SK-N-SH treated with all-trans-retinoic acid at 6 μM for 48 hours (cell line): ENCODE measurements around the gene FCHSD2.

Experiments
- ATAC-seq: fragments of 200-7000 bp; cut with Tn5 transposase; 3 replicates; pipeline ENCODE4 v1.9.1; 2020; ENCODE audit warnings: mild to moderate bottlenecking, moderate library complexity
- BACH2 ChIP-seq: fragments of 250-450 bp; sonication (Bioruptor Pico); IDR thresholded peaks from 2 replicates; pipeline ENCODE4 v1.9.0; 2021; ENCODE audit warnings: mild to moderate bottlenecking, borderline replicate concordance
- CSDC2 ChIP-seq: fragments of 250-450 bp; sonication (Bioruptor Pico); IDR thresholded peaks from 2 replicates; pipeline ENCODE4 v1.5.0; 2020; ENCODE audit warnings: mild to moderate bottlenecking, moderate library complexity
- ESRRG ChIP-seq: fragments of 250-450 bp; sonication (Bioruptor Pico); IDR thresholded peaks from 2 replicates; pipeline ENCODE4 v1.6.1; 2021; ENCODE audit warnings: mild to moderate bottlenecking
- GLIS3 ChIP-seq: fragments of 250-450 bp; sonication (Bioruptor Pico); IDR thresholded peaks from 2 replicates; pipeline ENCODE4 v1.5.0; 2020; ENCODE audit warnings: mild to moderate bottlenecking, moderate library complexity
- ISL1 ChIP-seq: fragments of 250-450 bp; sonication (Bioruptor Pico); IDR thresholded peaks from 2 replicates; pipeline ENCODE4 v2.1.2; 2022; ENCODE audit warnings: mild to moderate bottlenecking, moderate library complexity
- OSR1 ChIP-seq: fragments of 250-450 bp; sonication (Bioruptor Pico); IDR thresholded peaks from 2 replicates; pipeline ENCODE4 v1.8.0; 2022; ENCODE audit warnings: moderate library complexity, mild to moderate bottlenecking, inconsistent platforms
- PPARA ChIP-seq: fragments of 250-450 bp; sonication (Bioruptor Pico); IDR thresholded peaks from 2 replicates; pipeline ENCODE4 v1.5.0; 2020; ENCODE audit warnings: mild to moderate bottlenecking, borderline replicate concordance
- TCF4 ChIP-seq: fragments of 250-450 bp; sonication (Bioruptor Pico); IDR thresholded peaks from 2 replicates; pipeline ENCODE4 v1.8.0; 2021; ENCODE audit warnings: mild to moderate bottlenecking, moderate library complexity, borderline replicate concordance
- TOX ChIP-seq: fragments of 250-450 bp; sonication (Bioruptor Pico); IDR thresholded peaks from 2 replicates; pipeline ENCODE4 v1.8.0; 2021; ENCODE audit warnings: mild to moderate bottlenecking, moderate library complexity, borderline replicate concordance
- ZC3H10 ChIP-seq: fragments of 250-450 bp; sonication (Bioruptor Pico); IDR thresholded peaks from 2 replicates; pipeline ENCODE4 v1.5.1; 2021; ENCODE audit warnings: mild to moderate bottlenecking, moderate library complexity
- ZFP3 ChIP-seq: fragments of 250-450 bp; sonication (Bioruptor Pico); IDR thresholded peaks from 2 replicates; pipeline ENCODE4 v1.5.0; 2020; ENCODE audit warnings: mild to moderate bottlenecking, moderate library complexity
- ZFP30 ChIP-seq: fragments of 450-650 bp; formaldehyde crosslinking; IDR thresholded peaks from 2 replicates; pipeline ENCODE4 v1.5.0; 2022; ENCODE audit warnings: mild to moderate bottlenecking, moderate library complexity
- ZNF565 ChIP-seq: fragments of 450-650 bp; formaldehyde crosslinking; conservative IDR thresholded peaks from 2 replicates; pipeline ENCODE4 v1.5.0; 2020; ENCODE audit warnings: low read depth, mild to moderate bottlenecking, moderate library complexity
- ZNF70 ChIP-seq: fragments of 450-650 bp; formaldehyde crosslinking; IDR thresholded peaks from 2 replicates; pipeline ENCODE4 v1.5.0; 2020; ENCODE audit warnings: mild to moderate bottlenecking, moderate library complexity
- ZNF8 ChIP-seq: fragments of 450-650 bp; formaldehyde crosslinking; IDR thresholded peaks from 2 replicates; pipeline ENCODE4 v1.5.0; 2020; ENCODE audit warnings: mild to moderate bottlenecking, moderate library complexity
- TF ChIP-seq, protein P1 (sequence below): fragments of 250-450 bp; sonication (Bioruptor Pico); IDR thresholded peaks from 2 replicates; pipeline ENCODE4 v1.5.1; 2020; ENCODE audit warnings: low read depth, mild to moderate bottlenecking, moderate library complexity
- TF ChIP-seq, protein P2 (sequence below): fragments of 250-450 bp; sonication (Bioruptor Pico); IDR thresholded peaks from 2 replicates; pipeline ENCODE4 v1.8.0; 2020; ENCODE audit warnings: mild to moderate bottlenecking, moderate library complexity, borderline replicate concordance
- TF ChIP-seq, protein P3 (sequence below): fragments of 250-450 bp; sonication (Bioruptor Pico); IDR thresholded peaks from 2 replicates; pipeline ENCODE4 v1.8.0; 2021; ENCODE audit warnings: low read depth, mild to moderate bottlenecking, moderate library complexity, borderline replicate concordance
- TF ChIP-seq, protein P4 (sequence below): fragments of 250-450 bp; sonication (Bioruptor Pico); IDR thresholded peaks from 2 replicates; pipeline ENCODE4 v1.5.0; 2020; ENCODE audit warnings: mild to moderate bottlenecking, moderate library complexity
- TF ChIP-seq, protein P5 (sequence below): fragments of 250-450 bp; sonication (Bioruptor Pico); IDR thresholded peaks from 2 replicates; pipeline ENCODE4 v1.5.1; 2021; ENCODE audit warnings: mild to moderate bottlenecking, moderate library complexity

The FCHSD2 gene

DNA sequence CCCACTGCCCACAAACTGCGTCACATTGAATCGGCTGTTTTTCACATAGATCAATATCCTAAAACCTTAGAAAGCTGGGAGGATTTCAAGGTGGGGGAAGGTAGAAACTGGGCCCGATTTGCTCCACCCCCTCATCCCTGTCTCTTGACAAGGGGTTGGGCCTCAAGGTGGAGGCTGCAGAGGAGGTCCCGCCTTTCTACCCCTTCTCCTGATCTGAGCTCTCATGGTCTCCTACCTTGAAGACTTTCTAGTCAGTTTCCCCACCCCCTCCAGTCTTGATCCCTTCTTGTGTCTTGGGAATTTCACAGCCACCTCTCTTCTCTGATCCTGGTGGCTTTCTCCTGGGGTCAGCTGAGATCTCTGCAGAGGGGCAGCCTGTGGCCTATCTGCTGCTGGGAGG lies 343.8 kb downstream of the FCHSD2 start:
- TF ChIP-seq CSDC2 = no peak
- no peak for ATAC-seq

DNA sequence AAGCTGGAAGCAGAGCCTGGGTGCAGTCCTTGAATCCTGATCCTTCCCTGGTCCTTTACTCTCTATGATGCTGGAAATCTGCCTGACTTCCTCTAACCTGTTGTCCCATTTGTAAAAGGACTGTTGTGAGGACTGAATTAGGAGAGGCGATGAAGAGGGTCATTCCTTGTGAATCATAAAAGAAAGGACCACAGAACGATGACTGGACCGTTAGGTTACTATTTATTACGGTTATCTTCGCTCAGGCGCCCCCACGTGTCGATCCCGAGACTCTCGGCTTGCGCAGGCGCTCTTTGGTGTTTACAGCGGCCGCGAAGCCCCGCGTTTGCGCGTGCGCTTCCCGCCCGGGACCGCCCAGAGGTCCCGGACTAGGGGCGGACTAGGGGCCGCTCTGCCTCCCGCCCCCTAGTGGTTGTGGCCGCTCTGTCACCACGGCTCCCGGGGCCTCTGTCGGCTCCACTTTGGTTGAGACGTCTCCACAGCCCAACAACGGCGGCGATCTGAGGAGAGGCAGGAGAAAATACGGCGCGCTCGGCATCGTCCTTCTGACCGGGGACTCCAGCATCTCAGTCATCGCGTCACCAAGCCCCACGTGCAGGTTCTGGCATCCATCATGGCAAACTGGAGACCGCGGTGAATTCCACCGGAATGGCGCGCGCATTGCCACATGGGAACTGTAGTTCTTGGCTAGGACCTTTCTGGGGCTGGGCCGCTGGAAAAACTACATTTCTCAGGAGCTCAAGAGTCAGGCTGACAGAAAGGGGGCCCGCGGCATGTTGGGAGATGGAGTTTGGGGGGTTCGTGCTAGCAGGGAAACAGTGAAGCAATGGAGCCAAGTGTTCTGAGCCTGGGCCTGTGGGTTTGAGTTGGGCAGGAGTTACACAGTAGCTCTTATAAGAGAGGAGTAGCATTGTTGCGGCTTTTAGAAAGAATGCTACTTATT lies 348.4 kb downstream of the FCHSD2 start, which contains the start of gene STARD10:
Gene STARD10 (minus strand): TSS at position 623 of the 943 bp plus-strand sequence. CDS start 12,866 bp downstream, outside the sequence.
- ATAC-seq = peak; percentile 96
- TF ChIP-seq GLIS3 (no peak), TCF4 (peak; percentile 52; the same call in 1 of the 2 replicates)
- TF ChIP-seq, protein P1, sequence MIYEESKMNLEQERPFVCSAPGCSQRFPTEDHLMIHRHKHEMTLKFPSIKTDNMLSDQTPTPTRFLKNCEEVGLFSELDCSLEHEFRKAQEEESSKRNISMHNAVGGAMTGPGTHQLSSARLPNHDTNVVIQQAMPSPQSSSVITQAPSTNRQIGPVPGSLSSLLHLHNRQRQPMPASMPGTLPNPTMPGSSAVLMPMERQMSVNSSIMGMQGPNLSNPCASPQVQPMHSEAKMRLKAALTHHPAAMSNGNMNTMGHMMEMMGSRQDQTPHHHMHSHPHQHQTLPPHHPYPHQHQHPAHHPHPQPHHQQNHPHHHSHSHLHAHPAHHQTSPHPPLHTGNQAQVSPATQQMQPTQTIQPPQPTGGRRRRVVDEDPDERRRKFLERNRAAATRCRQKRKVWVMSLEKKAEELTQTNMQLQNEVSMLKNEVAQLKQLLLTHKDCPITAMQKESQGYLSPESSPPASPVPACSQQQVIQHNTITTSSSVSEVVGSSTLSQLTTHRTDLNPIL = no peak

DNA sequence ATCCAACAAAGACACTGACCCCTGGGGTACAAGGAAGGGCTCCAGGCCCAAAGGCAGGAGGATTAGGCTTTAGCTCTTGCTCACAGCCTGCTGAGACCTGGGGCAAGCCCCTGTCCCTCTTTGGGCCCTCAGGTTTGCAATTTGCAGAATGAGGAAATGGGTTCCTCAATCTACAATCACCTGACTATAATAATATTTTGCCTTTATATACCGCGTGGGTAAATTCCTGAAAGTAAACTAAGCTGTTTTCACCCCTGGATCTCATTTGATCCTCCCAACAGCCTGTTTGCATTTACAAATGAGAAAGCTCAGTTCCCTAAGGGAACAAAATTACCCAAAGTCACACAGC lies 349.1 kb downstream of the FCHSD2 start:
- no peak for ATAC-seq
- TF ChIP-seq TOX (CRISPR knock-in tag) (no peak), ISL1 (no peak), ZNF8 (CRISPR knock-in tag) (no peak), ZFP3 (CRISPR knock-in tag) (no peak), BACH2 (CRISPR knock-in tag) (no peak), OSR1 (CRISPR knock-in tag) (no peak), TCF4 (no peak), ZNF565 (CRISPR knock-in tag) (no peak), ZFP30 (CRISPR knock-in tag) (no peak), CSDC2 (no peak), ESRRG (no peak), PPARA (CRISPR knock-in tag) (no peak), ZNF70 (CRISPR knock-in tag) (no peak), GLIS3 (no peak), ZC3H10 (CRISPR knock-in tag) (no peak)
- TF ChIP-seq, protein P2, sequence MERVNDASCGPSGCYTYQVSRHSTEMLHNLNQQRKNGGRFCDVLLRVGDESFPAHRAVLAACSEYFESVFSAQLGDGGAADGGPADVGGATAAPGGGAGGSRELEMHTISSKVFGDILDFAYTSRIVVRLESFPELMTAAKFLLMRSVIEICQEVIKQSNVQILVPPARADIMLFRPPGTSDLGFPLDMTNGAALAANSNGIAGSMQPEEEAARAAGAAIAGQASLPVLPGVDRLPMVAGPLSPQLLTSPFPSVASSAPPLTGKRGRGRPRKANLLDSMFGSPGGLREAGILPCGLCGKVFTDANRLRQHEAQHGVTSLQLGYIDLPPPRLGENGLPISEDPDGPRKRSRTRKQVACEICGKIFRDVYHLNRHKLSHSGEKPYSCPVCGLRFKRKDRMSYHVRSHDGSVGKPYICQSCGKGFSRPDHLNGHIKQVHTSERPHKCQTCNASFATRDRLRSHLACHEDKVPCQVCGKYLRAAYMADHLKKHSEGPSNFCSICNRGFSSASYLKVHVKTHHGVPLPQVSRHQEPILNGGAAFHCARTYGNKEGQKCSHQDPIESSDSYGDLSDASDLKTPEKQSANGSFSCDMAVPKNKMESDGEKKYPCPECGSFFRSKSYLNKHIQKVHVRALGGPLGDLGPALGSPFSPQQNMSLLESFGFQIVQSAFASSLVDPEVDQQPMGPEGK (CRISPR knock-in tag) = no peak
- TF ChIP-seq, protein P1 = no peak
- TF ChIP-seq, protein P3, sequence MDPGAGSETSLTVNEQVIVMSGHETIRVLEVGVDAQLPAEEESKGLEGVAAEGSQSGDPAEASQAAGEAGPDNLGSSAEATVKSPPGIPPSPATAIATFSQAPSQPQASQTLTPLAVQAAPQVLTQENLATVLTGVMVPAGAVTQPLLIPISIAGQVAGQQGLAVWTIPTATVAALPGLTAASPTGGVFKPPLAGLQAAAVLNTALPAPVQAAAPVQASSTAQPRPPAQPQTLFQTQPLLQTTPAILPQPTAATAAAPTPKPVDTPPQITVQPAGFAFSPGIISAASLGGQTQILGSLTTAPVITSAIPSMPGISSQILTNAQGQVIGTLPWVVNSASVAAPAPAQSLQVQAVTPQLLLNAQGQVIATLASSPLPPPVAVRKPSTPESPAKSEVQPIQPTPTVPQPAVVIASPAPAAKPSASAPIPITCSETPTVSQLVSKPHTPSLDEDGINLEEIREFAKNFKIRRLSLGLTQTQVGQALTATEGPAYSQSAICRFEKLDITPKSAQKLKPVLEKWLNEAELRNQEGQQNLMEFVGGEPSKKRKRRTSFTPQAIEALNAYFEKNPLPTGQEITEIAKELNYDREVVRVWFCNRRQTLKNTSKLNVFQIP (CRISPR knock-in tag) = no peak
- TF ChIP-seq, protein P4, sequence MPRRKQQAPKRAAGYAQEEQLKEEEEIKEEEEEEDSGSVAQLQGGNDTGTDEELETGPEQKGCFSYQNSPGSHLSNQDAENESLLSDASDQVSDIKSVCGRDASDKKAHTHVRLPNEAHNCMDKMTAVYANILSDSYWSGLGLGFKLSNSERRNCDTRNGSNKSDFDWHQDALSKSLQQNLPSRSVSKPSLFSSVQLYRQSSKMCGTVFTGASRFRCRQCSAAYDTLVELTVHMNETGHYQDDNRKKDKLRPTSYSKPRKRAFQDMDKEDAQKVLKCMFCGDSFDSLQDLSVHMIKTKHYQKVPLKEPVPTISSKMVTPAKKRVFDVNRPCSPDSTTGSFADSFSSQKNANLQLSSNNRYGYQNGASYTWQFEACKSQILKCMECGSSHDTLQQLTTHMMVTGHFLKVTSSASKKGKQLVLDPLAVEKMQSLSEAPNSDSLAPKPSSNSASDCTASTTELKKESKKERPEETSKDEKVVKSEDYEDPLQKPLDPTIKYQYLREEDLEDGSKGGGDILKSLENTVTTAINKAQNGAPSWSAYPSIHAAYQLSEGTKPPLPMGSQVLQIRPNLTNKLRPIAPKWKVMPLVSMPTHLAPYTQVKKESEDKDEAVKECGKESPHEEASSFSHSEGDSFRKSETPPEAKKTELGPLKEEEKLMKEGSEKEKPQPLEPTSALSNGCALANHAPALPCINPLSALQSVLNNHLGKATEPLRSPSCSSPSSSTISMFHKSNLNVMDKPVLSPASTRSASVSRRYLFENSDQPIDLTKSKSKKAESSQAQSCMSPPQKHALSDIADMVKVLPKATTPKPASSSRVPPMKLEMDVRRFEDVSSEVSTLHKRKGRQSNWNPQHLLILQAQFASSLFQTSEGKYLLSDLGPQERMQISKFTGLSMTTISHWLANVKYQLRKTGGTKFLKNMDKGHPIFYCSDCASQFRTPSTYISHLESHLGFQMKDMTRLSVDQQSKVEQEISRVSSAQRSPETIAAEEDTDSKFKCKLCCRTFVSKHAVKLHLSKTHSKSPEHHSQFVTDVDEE = no peak
- TF ChIP-seq, protein P5, sequence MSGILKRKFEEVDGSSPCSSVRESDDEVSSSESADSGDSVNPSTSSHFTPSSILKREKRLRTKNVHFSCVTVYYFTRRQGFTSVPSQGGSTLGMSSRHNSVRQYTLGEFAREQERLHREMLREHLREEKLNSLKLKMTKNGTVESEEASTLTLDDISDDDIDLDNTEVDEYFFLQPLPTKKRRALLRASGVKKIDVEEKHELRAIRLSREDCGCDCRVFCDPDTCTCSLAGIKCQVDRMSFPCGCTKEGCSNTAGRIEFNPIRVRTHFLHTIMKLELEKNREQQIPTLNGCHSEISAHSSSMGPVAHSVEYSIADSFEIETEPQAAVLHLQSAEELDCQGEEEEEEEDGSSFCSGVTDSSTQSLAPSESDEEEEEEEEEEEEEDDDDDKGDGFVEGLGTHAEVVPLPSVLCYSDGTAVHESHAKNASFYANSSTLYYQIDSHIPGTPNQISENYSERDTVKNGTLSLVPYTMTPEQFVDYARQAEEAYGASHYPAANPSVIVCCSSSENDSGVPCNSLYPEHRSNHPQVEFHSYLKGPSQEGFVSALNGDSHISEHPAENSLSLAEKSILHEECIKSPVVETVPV = no peak
